Measurements from ENCODE around the gene PCGF2. TPM values are rescaled to one million over a fixed set of nuclear protein-coding genes. Genes with fewer than 3 reads are reported as not detected.
A peak's percentile ranks its signal among the peaks of the same experiment; 100 is the strongest.

PCGF2 gene
- total RNA-seq, 1 donor, result 3.3 TPM

DNA sequence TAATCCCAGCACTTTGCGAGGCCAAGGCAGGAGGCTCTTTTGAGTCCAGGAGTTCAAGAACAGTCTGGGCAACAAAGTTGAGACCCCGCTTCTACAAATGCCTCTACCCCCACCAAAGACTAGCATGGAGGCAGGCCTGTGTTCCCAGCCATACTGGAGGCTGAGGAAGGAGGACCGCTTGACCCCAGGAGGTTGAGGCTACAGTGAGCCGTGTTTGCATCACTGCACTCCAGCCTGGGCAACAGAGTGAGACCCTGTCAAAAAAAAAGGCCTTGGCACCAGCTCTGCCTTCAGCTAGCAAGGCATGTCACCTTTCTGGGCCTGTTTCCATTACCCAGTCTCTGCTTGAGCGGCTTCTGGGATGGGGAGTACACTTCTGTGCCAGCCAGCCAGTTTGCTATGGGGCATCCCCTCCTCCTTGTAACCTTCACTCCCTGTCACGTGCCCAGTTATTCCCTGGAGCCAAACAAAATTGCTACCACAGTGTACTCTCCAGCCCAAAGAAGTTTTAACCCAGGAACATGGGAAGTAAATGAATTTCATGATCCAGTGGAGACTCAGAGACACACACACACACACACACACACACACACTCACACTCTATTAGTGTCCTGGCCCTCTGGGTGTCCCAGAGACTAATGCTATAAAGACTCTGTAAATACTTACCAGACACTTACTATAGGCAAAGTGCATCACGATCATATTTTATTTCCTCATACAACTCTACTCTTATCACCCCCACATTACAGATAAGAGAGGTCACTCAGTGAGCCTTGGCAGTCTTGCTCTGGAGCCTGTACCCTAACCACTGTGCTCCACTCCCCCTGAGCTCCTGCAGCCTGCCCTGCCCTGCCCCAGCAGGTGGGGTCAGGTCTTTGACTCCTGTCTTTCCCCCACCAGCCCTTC, 15.5 kb downstream of the PCGF2 start:
- TF ChIP-seq CTCF (IDR thresholded peaks at IDR 0.05; ENCODE audit: extremely low read depth, low read depth, low read length), result no peak
- Histone ChIP-seq H2AFZ (ENCODE audit: low read length) (no peak overlapping the region), H3K36me3 (ENCODE audit: insufficient read depth, low read length) (peaks cover 34% of the 10 kb centered on the region), H4K20me1 (ENCODE audit: insufficient read depth, low read length) (peaks cover 36% of the 10 kb centered on the region), H3K27ac (ENCODE audit: low read depth, low read length) (no peak overlapping the region), H3K4me2 (ENCODE audit: insufficient read depth, low read length) (no peak overlapping the region), H3K9me3 (ENCODE audit: low read depth, low read length) (no peaks in the 10 kb centered on the region), H3K27me3 (ENCODE audit: insufficient read depth, low read length) (no peaks in the 10 kb centered on the region), H3K4me3 (ENCODE audit: insufficient read depth, low read length) (no peak overlapping the region), H3K79me2 (ENCODE audit: insufficient read depth, low read length) (peaks cover 33% of the 10 kb centered on the region), H3K4me1 (ENCODE audit: insufficient read depth, low read length) (peaks cover 18% of the 10 kb centered on the region)
- DNase-seq (ENCODE audit: insufficient read length, low spot score, missing footprints), result no peak

- Histone ChIP-seq H3K79me2 (ENCODE audit: insufficient read depth, low read length) (peaks cover 33% of the 10 kb centered on the region), H3K27me3 (ENCODE audit: insufficient read depth, low read length) (no peaks in the 10 kb centered on the region), H2AFZ (ENCODE audit: low read length) (no peak overlapping the region), H3K4me2 (ENCODE audit: insufficient read depth, low read length) (peak overlapping the region; percentile 96), H3K4me1 (ENCODE audit: insufficient read depth, low read length) (peaks cover 18% of the 10 kb centered on the region), H3K27ac (ENCODE audit: low read depth, low read length) (no peak overlapping the region), H3K4me3 (ENCODE audit: insufficient read depth, low read length) (no peak overlapping the region), H3K9me3 (ENCODE audit: low read depth, low read length) (no peaks in the 10 kb centered on the region), H4K20me1 (ENCODE audit: insufficient read depth, low read length) (peaks cover 36% of the 10 kb centered on the region), H3K36me3 (ENCODE audit: insufficient read depth, low read length) (peaks cover 26% of the 10 kb centered on the region)
- DNase-seq (ENCODE audit: insufficient read length, low spot score, missing footprints), result no peak
- TF ChIP-seq CTCF (IDR thresholded peaks at IDR 0.05; ENCODE audit: extremely low read depth, low read depth, low read length), result no peak
Observed at GRCh38 chr17:38731526-38732294, 16.4 kb downstream of the PCGF2 start.

DNA sequence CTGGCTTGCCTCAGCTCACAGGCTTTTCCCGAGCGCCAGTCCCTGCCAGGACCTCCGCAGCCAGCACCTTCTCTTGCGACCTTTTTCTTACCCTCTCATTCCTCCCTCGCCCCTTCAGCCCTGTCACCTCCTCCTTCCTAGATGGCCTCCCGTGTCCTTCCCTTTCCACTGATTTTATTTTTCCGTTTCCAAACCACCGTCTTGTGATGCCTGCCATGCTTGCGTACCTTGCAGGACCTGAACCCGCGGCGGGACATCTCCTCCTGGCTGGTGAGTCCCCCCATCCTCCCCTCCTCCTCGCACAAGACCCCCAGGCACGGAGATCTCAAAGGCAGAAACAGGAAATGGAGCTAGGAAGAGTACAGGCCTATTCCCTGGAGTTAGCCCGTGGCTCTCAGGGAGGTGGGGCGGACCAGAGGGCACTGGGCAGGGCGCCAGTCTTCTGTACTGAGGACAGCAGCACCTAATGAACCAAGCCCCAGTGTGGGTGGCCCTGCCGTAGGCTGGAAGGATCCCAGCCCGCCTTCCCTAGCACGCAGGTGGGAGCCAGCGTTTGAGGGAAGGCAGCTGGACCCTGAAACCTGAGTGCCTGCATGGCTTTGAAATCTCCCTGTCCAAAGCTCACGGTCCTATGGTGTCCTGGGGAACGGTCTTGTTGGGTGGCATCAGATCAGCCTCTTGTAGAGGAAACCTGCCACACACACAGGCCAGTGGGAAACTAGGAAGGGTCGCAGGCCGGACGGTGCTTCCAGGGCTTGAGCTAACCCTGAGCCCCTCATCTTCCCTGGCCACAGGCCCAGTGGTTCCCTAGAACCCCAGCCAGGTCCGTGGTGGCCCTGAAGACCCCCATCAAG, 17.4 kb downstream of the PCGF2 start:
- TF ChIP-seq CTCF (IDR thresholded peaks at IDR 0.05; ENCODE audit: extremely low read depth, low read depth, low read length), result no peak
- no peak for DNase-seq (ENCODE audit: insufficient read length, low spot score, missing footprints)

More for the DNA sequence above, 17.4 kb downstream of the PCGF2 start:
- peak overlapping the region; percentile 96 for H3K4me2 ChIP-seq (ENCODE audit: insufficient read depth, low read length)
- H3K36me3 ChIP-seq (ENCODE audit: insufficient read depth, low read length), result peaks cover 20% of the 10 kb centered on the region
- peaks cover 32% of the 10 kb centered on the region for H4K20me1 ChIP-seq (ENCODE audit: insufficient read depth, low read length)
- peak overlapping the region; percentile 72 for H2AFZ ChIP-seq (ENCODE audit: low read length)
- H3K4me1 ChIP-seq (ENCODE audit: insufficient read depth, low read length), result peaks cover 18% of the 10 kb centered on the region
- H3K4me3 ChIP-seq (ENCODE audit: insufficient read depth, low read length), result peak overlapping the region; percentile 92
- no peaks in the 10 kb centered on the region for H3K27me3 ChIP-seq (ENCODE audit: insufficient read depth, low read length)
- H3K79me2 ChIP-seq (ENCODE audit: insufficient read depth, low read length), result peaks cover 33% of the 10 kb centered on the region
- H3K9me3 ChIP-seq (ENCODE audit: low read depth, low read length), result no peaks in the 10 kb centered on the region
- peak overlapping the region; percentile 66 for H3K27ac ChIP-seq (ENCODE audit: low read depth, low read length)

Measured in osteoblast (primary cell).